GM19351 (cell line): ENCODE results near the gene TMEM212.
A peak's percentile ranks its signal among the peaks of the same experiment; 100 is the strongest.

Experiments
- ATAC-seq: cut with Tn5 transposase; IDR thresholded peaks from one replicate; pipeline ENCODE4 v1.9.1; 2021; ENCODE audit warnings: mild to moderate bottlenecking, moderate library complexity; ENCODE audit not compliant: unreplicated experiment

TMEM212 gene

DNA sequence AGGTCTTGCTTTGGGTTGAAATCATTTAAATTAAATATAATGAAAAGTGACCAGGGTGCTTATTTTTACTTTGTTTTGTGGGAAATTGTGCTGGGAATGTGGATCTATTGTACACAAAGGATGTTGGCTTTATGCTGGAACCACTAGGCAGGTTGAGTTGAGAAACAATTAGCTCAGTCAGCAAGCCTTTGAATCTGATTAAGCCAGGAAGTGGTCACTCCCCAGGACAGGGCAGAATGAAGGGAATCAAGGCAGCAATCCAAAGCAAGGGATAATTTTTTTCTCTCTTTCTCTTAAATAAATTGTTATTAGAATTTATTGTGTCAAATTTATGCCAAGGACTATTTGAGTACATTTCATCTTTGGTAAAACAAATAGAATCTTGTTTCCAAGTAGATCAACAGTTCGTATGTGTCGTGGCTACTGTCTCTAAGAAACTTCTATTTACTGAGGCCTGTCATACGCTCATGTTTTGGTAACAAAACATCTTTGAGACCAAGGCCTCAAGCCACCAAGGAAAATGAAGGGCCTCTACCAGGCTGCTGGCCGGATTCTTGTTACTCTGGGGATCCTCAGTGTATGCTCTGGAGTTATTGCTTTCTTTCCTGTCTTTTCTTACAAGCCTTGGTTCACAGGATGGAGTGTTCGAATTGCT is at the start of gene TMEM212:
TSS of gene TMEM212 (plus strand) at position 486 of the 655 bp plus-strand sequence. CDS start at position 521, 35 bp downstream.
- no peak for ATAC-seq

DNA sequence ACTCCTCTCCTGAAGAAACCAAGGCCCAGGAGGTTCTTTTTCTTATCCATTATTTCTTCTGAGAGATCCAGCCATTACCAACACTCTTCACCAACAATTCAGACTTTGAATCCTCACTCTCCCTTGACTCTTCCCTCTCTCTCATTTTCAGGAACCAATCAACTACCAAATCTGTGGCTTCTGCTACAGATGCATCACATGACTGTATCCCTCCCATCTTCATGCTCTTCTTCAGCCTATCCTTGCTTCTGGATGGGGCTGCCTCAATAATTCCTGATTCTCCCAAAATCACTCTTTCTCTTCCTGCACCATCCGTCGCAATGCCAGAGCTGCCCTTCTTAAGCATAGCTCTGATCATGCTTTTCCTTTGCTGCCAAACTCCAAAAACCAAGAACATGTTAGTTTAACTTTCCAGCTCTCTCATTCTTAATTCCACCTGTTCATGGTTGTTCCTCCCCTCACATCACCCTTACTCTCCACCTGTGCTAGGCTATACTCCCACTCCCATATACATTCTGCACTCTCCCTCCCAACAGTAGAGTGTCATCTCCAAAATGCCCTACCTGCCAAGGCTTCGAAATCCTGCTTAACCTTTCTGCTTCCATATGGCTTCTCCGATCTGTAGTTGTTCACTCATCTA is 46.4 kb upstream of the TMEM212 start:
- ATAC-seq: no peak

DNA sequence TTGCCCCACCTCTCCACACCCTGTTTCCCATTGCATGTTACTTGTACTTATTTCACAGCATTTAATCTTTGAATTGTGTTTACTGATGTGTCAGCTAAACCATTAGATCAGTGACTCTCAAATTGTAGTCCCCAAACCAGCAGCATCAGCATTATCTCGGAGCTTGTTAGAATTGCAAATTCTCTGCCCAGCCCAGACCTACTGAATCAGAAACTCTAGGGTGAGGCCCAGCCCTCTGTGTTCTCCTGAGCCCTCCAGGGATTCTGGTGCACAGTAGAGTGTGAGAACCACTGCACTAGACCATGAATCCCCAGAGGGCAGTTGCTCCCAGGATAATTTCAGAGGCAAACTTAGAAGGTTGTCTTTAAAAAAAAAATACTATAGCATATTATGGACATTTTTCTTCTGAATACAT is 45.9 kb upstream of the TMEM212 start:
- no peak for ATAC-seq

DNA sequence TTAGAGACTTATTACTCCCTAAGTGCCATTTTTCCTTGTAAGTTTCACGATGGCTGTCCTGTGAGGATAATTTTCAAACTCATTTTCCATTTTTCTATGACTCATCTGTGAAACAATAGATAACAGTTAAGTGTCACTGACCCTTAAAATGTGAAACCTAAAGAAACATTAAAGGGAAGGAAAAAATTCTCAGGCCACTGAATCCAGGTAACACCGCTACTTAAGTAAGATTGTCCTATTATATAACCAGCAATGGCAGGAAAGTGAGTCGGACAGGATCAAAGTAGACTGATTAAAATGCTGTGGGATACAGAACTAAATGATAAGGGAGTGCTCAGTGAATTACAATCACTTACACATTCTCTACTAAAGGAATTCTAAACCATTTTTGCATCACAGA is 45.3 kb upstream of the TMEM212 start:
- no peak for ATAC-seq

DNA sequence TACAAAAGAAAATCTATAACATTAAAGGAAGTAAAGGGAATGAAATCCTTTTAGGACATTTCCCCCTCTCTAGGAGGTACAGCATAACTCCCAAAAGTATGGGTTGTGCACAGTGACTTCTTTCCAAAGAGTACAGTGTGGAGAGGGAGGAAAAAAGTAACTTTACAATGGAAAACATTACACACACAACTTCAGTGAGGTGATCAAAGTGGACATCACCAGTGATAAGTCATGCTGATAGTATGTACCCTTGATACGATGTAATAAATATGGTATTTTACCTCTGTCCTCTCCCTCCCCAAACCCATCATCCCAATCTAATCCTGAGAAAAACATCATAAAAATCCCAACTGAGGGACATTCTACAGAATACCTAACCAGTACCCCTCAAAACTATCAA is 43.6 kb upstream of the TMEM212 start:
- no peak for ATAC-seq

DNA sequence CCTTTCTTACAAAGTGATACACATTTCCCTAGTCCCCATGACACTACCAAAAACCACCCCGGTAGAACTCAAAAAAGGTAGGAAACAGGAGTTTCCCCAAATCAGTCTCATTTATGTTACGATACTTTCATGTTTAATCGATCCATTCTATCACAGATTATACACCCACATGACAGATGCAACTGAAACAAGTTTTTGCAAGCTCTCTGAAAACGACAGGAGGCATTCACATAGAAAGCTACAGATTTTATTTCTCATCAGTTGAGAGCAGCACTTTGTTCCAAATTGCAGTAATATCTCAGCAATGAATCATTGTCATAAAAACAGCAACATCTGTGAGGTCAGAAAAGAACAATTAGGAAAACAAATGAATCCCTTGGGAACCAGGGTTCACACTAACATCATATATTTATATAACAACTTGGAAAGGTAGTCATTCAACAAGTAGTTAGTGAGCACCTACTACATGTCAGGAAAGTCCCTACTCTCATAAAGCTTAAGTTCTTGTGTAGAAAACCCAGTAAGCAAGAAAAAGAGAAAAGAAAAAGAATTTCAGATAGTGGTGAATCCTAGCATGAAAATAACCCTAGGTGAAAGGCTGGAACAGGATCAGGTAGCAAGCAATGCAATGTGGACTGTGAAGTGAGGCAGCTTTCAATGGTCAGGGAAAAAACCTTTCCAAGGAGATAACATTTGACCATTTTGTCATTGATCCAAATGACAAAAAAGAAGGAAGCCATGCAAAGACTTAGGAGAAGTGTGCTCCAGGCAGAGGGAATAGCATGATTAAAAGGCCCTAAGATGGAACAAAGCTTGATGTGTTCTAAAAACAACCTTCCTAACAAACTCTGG is 41.2 kb upstream of the TMEM212 start:
- no peak for ATAC-seq

DNA sequence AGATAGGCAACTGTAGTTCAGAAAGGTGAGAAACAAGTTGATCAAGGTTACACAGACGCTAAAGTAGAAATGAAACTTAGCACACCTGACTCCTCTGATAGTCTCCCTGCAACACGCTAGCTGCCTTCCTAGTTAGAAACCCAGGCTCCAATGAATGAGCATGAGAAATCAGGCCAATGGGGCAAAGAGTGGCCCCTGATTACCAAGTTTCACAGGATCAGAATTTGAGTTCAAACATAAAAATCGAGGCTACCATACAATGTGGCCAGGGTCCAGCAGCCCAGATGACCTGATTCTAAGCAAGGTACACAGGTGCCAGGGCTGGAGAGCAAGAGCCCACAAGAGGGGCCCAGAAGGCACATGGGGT is 40.6 kb upstream of the TMEM212 start:
- ATAC-seq: peak; percentile 73

DNA sequence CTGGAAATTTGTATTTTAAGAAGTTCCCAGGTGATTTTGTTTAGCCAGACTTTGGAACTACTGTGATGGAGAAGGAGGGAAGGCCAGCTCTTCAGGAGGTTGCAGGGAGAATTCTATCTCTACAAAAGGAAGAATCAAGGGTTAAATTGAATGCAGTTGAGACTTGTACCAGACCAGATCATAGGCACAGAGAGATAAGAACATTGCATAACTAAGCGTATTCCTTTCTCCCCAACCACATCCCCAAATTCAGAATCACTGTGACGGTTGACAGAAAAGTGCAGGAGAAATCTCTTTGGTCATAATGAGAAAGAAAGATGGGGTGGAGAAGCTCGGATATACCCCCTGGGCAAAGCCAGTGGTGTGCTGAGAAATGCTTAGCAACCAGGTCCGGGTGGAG is 40.1 kb upstream of the TMEM212 start:
- ATAC-seq: no peak

DNA sequence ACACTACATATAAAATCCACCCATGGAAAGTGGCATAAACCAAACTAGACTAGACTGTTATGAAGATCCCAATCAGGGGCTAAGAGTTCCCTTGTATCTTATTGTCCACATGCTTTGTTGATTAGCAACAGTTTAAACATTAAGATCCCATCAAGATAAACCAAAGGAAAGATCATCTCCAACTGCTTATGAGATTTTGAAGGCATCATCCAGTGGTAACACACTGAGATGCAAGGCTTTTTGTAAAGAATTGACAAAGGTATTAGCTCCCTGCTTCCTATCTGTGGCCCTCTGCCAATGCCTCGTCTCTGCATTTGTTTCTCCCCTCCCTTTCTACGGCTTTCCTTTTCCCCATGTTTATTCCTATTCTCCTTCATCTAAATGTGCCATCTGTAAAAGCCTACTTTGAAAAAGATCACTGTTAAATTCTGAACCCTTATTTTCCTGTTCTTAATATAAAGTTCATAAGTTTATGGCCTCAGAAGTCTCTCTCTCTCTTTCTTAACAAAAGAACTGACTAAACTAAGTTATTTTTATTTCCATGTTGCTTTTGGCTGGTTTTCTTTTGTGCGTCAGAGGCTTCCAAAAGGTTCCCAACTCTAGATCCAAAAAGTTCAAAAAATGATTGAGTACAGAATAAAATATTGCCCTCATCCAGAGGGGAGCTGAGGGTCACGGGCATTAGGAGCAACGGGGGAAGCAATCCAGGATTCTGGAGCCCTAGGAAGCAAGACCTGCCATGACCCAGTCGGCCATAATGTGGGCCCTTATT is 38.3 kb upstream of the TMEM212 start:
- no peak for ATAC-seq

DNA sequence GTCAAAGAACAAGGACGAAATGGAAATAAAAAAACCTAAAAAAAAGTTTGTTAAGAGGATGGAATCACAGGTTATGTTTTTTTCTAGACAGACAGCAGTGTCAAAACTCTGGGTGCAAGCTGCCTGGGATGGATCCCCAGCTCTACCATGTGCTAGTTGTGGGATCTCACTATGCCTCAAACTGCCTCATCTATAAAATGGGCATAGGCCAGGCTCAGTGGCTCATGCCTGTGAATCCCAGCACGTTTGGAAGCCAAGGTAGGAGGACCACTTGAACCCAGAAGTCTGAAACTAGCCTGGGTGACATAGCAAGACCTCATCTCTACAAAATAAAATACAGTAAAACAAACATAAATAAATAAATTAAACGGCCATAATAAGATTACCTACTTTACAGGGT is 37.5 kb upstream of the TMEM212 start:
- ATAC-seq: no peak

DNA sequence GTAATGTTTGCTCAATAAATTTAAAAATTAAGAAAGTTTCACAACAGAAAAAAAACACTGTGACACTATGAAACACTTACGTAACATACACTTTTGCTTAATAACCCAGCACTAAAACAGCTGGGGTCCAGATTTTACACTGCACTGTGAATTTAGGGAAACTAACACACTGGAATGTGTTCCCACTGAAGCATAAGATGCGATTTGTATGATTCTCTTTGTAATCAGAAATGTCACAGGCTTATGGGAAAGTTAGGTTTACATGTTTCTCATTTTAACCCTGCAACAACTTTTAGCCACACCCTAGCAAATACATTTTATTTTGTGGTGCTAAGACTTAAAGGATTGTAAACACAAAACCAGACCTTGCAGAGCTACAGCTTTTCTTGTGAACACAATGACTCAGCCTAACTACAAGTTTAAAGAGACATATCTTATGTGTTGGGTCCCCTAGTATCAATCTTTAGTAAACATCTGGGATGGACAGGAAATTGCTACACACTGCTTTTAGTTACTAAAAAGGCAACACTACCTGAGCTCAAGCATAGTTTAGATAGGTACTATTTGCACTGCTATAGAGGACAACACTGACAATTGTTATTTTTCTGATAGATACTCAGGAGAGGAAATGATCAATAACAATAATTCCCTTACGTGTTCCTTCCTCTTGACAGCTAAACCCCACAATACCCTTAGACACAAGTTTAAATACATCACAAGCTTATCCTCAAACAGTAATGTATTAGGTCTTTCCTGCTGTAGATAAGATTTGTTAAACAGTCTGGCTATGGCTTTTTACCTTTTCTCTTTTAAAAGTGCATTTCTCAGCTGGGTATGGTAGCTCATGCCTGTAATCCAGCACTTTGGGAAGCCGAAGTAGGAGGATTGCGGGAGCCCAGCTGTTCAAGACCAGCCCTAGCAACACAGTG is 36.7 kb upstream of the TMEM212 start:
- ATAC-seq: no peak

DNA sequence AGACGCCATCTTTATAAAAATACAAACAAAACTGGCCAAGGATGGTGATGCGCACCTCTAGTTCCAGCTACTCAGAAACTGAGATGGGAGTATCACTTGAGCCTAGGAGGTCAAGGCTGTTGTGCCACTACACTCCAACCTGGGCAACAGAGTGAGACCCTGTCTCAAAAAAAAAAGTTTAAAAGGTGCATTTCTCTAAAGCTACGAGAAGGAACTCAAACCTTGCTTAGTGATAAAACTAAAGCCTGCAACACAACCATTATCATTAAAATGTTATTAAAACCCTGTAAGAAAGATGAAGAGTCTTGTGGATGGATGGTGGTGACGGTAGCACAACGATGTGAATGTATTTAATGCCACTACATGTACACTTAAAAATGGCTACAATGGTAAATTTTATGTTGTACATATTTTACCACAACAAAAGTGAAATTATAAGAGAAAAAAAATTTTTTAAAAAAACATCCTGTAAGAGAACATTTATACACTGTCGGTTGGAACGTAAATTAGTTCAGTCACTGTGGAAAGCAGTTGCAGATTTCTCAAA is 35.9 kb upstream of the TMEM212 start:
- ATAC-seq: no peak

DNA sequence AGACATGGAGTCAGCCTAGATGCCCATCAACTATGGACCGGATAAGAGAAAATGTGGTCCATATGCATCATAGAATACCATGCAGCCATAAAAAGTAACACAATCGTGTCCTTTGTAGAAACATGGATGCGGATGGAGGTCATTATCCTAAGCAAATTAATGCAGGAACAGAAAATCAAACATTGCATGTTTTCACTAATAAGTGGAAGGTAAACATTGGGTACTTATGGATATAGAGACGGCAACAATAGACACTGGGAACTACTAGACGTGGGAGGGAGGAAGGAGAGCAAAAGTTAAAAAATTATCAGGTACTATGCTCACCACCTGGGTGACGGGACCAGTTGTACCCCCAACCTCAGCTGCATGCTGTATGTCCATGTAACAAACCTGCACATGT is 35.3 kb upstream of the TMEM212 start:
- ATAC-seq: no peak

DNA sequence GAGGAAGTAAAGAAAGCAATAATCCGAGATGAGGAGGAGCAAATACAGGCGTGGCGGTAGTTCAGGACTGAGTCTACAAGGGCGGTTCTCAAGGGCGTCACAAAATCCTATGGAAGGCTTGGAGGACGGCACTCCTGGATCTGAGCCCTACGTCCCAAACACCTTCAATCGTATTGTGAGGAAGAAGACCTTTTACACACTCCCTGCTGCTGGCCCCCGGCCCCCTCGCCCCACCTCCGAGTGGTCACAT is 33.6 kb upstream of the TMEM212 start:
- peak; percentile 50 for ATAC-seq

DNA sequence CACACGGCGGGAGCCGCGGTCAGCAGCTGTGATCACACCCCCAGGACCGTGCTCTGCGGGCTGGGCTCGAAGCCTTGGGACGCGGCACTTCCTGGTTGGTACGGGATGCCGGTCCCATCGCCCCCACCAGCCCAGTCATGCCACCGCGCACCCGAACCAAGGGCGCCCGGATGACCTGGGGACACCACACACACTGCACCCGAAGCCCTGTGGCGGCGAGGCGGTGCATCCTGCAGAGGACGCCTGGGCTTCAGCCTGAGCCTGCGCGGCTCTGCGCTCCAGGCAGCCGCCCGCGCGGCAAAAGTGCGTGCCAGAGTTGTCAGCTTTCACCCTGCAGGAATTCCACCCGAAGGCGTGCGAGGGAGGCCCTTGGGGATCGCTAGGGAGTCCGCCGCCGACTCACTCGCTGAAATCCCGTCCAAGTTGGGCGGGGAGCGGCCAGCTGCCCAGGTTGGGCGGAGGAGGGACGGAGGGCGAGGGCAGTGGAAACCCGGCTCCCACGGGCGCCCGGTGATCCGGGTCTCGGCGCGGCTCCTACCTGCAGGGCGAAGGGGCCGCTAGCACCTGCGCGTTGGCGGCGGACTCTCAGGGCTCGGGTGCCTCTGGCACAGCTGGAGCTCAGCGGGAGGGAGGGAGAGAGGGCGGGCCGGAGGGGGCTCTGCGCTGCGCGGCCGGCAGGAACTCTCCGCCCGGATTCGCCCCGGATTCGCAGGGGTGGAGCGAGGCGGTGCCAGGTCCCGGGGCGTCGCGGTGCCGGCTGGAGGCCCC is 33.1 kb upstream of the TMEM212 start, which contains the start of gene PLD1:
TSS of gene PLD1 (minus strand) at position 623 of the 768 bp plus-strand sequence. CDS start 72,432 bp downstream, outside the sequence.
- peak; percentile 57 for ATAC-seq

DNA sequence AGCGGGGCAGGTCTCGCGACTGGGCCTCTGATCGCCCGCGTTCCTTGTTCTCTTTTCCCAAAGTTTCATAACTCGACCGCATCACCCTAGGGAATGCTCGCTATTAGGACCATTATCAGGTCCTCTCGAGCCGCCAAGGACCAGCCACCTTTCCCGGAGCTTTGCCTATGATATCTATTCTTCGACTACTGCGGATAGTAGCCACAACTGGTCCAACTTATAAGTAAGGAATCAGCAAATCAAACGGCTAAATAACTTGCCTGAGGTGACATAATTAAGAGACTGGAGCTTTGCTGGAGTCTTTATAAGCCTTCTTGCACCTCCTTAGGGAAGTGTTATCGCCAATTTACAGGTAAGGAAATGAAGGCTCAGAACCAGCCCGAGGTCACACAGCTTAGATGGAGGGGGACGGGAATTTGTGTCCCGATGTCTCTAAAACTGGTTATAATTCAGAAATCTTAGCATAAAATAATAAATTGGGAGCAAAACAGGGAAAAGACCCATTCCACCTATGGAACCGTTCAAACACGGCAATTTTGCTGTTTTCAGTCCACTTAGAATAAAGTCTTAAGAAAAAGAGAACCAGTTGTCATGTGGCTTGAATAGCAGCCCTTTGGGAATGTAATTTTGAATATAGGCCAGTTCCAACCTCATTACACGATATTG is 32.4 kb upstream of the TMEM212 start:
- no peak for ATAC-seq

DNA sequence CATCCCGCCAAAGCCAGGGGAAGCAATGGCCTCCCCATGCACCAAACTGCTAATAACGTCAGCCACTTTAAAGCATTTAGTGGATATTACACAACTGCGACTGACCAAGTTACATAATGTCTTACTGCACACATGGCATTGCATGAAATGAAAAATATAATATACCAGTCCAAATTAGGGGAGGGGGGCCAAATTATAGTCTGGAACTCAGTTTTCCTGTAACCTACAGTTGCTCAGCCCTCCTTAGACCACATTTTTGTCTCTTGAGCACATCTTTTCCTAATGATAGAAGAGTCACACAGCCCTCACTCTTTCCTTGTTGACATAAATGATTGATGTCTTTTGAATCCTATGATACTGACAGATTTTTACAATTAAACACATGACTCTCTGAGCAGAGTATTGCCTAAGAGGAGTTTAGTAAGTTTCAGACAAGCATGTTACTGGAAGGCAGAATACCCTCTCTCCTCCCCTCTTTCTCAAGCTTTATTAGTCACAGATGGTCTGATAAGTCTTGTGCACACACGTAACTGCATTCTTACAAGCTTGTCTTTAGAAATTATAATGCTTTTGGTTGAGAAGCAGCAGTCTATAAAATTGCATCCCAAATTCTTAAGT is 31.7 kb upstream of the TMEM212 start:
- ATAC-seq: no peak

DNA sequence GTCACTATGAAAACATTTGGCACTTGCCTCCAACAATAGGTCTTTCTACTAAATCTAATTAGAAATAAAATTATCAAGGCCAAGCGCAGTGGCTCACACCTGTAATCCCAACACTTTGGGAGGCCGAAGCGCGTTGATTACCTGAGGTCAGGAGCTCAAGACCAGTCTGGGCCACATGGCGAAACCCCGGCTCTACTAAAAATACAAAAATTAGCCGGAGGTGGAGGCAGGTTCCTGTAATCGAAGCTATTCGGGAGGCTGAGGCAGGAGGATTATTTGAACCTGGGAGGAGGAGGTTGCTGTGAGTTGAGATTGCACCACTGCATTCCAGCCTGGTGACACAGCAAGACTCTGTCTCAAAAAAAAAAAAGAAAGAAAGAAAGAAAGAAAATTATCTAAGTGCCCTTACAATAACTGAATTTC is 31.2 kb upstream of the TMEM212 start:
- no peak for ATAC-seq
